GM13976 (cell line): ENCODE data around the gene SPOCK1.
"Not testable (repeated sequence)": the region's sequence is repeated elsewhere in the genome, so short reads cannot be mapped to it uniquely, and the experiment has no call there.

Experiments
- DNase-seq: peaks from one replicate; pipeline ENCODE4 v3.0.0; 2012; ENCODE audit warnings: low spot score
- in situ Hi-C: fragments of 300-500 bp; cut with MboI; formaldehyde crosslinking; loops from one replicate; pipeline ENCODE4 v1.12.0; 2022; ENCODE audit warnings: low sequenced_read_pairs, mixed read lengths, inconsistent platforms; ENCODE audit not compliant: unreplicated experiment
- TF ChIP-seq, protein P1 (sequence below): IDR thresholded peaks from 2 replicates; pipeline ENCODE4 v1.5.1; 2012; ENCODE audit warnings: borderline replicate concordance, mild to moderate bottlenecking; ENCODE audit not compliant: insufficient read depth; ENCODE audit errors: extremely low read depth, missing control alignments, control extremely low read depth

Gene SPOCK1

DNA sequence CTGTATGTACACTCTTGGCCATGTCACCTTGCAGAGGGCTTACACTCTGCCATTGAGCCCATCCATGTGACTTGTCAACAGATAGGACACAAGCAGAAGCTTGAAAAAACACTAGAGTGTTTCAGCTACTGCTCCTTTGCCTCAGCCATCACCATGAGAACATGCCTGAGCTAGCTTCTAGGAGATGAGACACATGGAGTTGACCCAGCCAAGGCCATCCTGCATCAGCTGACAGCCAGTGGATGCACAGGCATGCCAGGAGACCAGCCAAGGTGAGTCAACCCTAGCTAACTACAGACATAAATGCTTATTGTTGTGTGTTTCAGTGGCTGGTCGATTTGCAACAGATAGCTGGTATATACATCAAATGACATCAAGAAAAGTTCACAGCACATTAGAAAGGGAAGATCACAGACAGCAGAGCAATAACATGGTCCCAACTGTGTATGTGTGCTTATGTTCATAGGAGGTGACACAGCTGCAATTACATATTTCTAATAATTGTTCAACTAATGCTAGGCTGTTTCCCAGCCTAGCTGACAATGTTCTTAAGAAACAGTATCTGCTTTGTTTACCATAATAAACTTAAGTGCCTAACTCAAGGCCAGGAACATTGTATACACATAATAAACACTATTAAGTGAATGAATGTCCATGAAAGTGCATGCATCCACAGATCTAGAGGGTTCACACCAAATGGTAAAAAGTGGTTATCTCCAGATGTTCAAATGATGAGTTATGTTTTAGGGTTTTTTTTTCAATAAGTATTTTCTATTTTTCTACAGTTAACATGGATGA lies 105.7 kb downstream of the SPOCK1 start:
- no peak for DNase-seq
- TF ChIP-seq, protein P1, sequence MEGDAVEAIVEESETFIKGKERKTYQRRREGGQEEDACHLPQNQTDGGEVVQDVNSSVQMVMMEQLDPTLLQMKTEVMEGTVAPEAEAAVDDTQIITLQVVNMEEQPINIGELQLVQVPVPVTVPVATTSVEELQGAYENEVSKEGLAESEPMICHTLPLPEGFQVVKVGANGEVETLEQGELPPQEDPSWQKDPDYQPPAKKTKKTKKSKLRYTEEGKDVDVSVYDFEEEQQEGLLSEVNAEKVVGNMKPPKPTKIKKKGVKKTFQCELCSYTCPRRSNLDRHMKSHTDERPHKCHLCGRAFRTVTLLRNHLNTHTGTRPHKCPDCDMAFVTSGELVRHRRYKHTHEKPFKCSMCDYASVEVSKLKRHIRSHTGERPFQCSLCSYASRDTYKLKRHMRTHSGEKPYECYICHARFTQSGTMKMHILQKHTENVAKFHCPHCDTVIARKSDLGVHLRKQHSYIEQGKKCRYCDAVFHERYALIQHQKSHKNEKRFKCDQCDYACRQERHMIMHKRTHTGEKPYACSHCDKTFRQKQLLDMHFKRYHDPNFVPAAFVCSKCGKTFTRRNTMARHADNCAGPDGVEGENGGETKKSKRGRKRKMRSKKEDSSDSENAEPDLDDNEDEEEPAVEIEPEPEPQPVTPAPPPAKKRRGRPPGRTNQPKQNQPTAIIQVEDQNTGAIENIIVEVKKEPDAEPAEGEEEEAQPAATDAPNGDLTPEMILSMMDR = no peak
- in situ Hi-C loops = no loop called here

DNA sequence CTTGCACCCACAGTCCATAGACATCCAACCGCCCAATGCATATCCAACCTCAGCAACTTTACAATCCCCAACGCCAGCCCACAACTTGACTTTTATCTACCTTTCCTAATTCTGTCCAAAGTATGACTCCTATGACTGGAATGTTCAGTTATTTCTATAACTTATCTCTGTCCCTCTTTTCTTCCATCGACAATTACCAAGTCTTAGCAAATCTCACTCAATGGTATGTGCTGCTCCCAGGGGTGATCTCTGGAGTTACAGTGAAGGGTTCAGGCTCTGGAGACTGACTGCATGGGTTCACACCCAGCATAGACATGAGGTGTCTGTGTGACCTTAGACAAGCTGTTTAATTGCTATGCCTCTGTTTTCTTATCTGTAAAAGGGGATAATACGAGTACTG lies 106.9 kb downstream of the SPOCK1 start:
- DNase-seq = no peak
- in situ Hi-C loops = no loop called here
- TF ChIP-seq, protein P1 = no peak

DNA sequence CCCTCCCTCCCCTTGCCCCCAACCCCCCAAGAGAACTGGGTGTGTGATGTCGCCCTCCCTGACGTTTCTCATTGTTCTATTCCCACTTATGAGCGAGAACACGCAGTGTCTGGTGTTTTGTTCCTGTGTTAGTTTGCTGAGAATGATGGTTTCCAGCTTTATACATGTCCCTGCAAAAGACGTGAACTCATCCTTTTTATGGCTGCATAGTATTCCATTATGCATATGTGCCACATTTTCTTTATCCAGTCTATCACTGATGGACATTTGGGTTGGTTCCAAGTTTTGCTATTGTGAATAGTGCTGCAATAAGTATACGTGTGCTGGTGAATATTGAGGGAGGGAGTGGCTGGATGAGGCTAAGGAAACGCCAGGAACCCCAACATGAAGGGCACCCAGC lies 108.1 kb downstream of the SPOCK1 start:
- in situ Hi-C loops, DNase-seq: not testable (repeated sequence)

DNA sequence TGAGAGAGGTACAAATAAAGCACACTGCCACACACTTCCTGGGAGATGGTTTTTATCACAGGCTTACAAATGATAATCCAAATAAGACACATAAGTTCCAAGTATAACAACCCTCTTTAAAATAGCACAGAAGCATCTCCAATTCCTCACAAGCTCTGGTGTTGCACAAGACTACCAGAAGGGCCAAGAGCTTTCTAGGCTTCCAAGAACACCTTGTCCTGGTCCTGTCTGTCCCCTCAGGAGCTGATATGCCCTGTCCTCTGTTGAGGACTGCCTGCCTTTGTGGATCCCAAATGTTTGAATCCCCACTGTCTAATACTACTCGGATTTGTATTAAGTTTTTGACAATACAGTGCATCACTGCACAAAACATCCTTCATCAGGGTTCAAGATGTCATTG lies 110.1 kb downstream of the SPOCK1 start:
- no peak for DNase-seq
- TF ChIP-seq, protein P1 = no peak
- in situ Hi-C loops = no loop called here

DNA sequence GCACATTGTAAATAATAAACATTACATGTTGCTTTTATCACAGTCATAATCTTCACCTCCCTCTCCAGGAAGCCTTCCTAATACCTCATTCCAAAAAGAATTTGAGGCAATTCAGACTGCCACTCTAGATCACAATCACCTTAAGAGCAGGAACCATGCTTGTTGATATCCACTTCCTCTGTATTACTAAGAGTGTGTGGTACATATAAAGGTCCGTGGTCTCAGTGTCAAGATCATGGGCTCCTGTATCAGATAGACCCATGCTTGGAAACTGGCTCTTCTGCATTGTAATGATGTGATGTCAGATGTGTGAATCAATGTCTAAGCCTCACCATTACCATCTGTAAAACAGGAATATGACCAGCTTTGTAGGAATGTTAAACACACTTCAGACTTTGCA lies 114.1 kb downstream of the SPOCK1 start:
- TF ChIP-seq, protein P1 = no peak
- no peak for DNase-seq
- in situ Hi-C loops = no loop called here

DNA sequence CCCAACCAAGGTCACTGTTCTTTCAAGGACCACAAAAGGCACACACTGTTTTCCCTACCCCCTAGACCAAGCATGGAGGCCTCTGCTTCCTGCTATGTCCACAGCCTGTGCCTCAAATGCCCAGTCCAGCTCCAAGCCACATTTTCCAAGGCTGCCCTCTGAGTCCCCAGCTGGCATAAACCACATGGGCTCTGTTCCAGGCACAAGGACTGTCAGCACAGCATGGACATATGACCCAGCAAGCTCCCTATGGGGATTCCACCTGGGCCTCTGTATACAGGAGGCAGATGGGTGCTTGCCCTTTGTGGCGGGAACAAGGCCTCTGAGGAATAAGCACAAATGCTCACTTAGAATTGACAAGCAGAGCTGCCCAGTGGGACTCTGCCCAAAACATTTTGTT lies 115.2 kb downstream of the SPOCK1 start:
- TF ChIP-seq, protein P1 = no peak
- no peak for DNase-seq
- in situ Hi-C loops = no loop called here

DNA sequence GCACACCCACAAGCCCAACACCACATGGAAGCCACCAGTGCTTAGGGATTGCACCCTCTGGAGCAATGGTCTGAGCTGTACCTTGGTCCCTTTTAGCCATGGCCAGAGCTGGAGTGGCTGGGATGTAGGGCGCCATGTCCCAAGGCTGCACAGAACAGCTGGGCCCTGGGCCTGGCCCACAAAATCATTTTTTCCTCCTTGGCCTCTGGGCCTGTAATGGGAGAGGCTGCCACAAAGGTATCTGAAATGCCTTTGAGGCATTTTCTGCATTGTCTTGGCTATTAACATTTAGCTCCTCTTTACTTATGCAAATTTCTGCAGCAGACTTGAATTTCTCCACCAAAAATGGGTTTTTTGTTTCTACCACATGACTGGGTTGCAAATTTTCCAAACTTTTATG lies 117.6 kb downstream of the SPOCK1 start:
- no peak for DNase-seq
- TF ChIP-seq, protein P1 = no peak
- in situ Hi-C loops = no loop called here
